HepG2 (cell line): ENCODE data around the gene ZNF627. TPM values are rescaled to one million over a fixed set of nuclear protein-coding genes. Genes with fewer than 3 reads are reported as not detected.

Experiments used
- ATAC-seq: fragments of 200-7000 bp; cut with Tn5 transposase; 3 replicates; pipeline ENCODE4 v1.9.1; 2020; ENCODE audit warnings: mild to moderate bottlenecking, moderate library complexity
- BruUV-seq: library from RNA; stranded (reverse); fragments of 400-500 nt; replicated peaks from 2 replicates; lab custom pipeline; 2021; lab: Mats Ljungman, UMichigan
- CTCF ChIA-PET: fragments of 300-600 bp; formaldehyde crosslinking; extraction: SDS; loops from one replicate; lab custom pipeline; 2021; ENCODE audit warnings: low total read pairs, inconsistent platforms, low intra/inter-chr PET ratio; lab: Yijun Ruan, JAX
- POLR2A ChIA-PET: fragments of 350-600 bp; sonication (Branson Sonifier 250); formaldehyde crosslinking; loops from one replicate; lab custom pipeline; 2020; ENCODE audit warnings: antibody characterized with exemption, inconsistent platforms; lab: Yijun Ruan, JAX
- DNase-seq: peaks from one replicate; pipeline ENCODE4 v3.0.0-alpha.2; 2015; ENCODE audit warnings: low spot score
- FAIRE-seq: peaks from 3 replicates; lab custom pipeline; 2011; peaks lifted over from hg19 to GRCh38; lab: Jason Lieb, UNC
- H2AFZ ChIP-seq: one replicate; pipeline ENCODE4 v1.6.1; 2011; ENCODE audit warnings: low read length, inconsistent platforms
- H3K27ac ChIP-seq: fragments of 300-600 bp; 3 replicates; pipeline ENCODE4 v1.8.0; 2011; ENCODE audit warnings: mixed run types, mild to moderate bottlenecking, mixed read lengths, low read length, inconsistent platforms; ENCODE audit not compliant: insufficient read depth; ENCODE audit errors: extremely low read length
- H3K27me3 ChIP-seq, 2 experiments: fragments of 200-600 bp in 1 of 2; 2 replicates in 1 of 2; 3 replicates in 1 of 2; pipeline versions ENCODE4 v1.6.0 to v1.8.0; 2011; ENCODE audit warnings: low read length in 2 of 2, mild to moderate bottlenecking in 2 of 2, moderate library complexity in 2 of 2, inconsistent platforms in 1 of 2; ENCODE audit not compliant: insufficient read depth in 2 of 2, control insufficient read depth in 1 of 2
- H3K36me3 ChIP-seq, 2 experiments: fragments of 200-600 bp in 1 of 2; replicated peaks in 1 of 2; 2 replicates in 1 of 2; 3 replicates in 1 of 2; pipeline versions ENCODE4 v1.5.1 to v1.8.0; 2011; ENCODE audit warnings: low read length in 2 of 2, inconsistent platforms in 1 of 2; ENCODE audit not compliant: insufficient read depth in 2 of 2, control insufficient read depth in 1 of 2
- H3K4me1 ChIP-seq: 2 replicates; pipeline ENCODE4 v1.5.1; 2012; ENCODE audit warnings: low read length, inconsistent platforms; ENCODE audit not compliant: insufficient read depth
- H3K4me2 ChIP-seq: 2 replicates; pipeline ENCODE4 v1.6.0; 2011; ENCODE audit warnings: low read depth, low read length, inconsistent platforms
- H3K4me3 ChIP-seq, 3 experiments: fragments of 200-600 bp in 1 of 3; sonication (generic), shearing (Covaris generic) in 1 of 3; replicated peaks in 1 of 3; 2 replicates each; pipeline ENCODE4 v1.5.1; 2011 to 2016; ENCODE audit warnings: low read length in 3 of 3, inconsistent platforms in 2 of 3, low read depth in 2 of 3, mild to moderate bottlenecking in 2 of 3, control low read depth in 1 of 3, mixed read lengths in 1 of 3; ENCODE audit not compliant: insufficient read depth in 1 of 3
- H3K79me2 ChIP-seq: one replicate; pipeline ENCODE4 v1.6.1; 2011; ENCODE audit warnings: low read length, inconsistent platforms; ENCODE audit not compliant: insufficient read depth
- H3K9ac ChIP-seq: 2 replicates; pipeline ENCODE4 v1.6.0; 2011; ENCODE audit warnings: mild to moderate bottlenecking, low read depth, low read length, inconsistent platforms; ENCODE audit not compliant: insufficient read depth
- H3K9me3 ChIP-seq: 2 replicates; pipeline ENCODE4 v1.5.1; 2012; ENCODE audit warnings: mild to moderate bottlenecking, low read length
- H4K20me1 ChIP-seq: 2 replicates; pipeline ENCODE4 v1.6.0; 2011; ENCODE audit warnings: inconsistent platforms, mild to moderate bottlenecking, low read length, moderate library complexity; ENCODE audit not compliant: insufficient read depth
- ARID4A ChIP-seq: sonication (generic); formaldehyde crosslinking; IDR thresholded peaks from 2 replicates; pipeline ENCODE4 v1.5.0; 2020; ENCODE audit warnings: mild to moderate bottlenecking, missing genetic modification reagents, borderline replicate concordance
- NPAS2 ChIP-seq: sonication (generic); formaldehyde crosslinking; IDR thresholded peaks from 2 replicates; pipeline ENCODE4 v1.8.0; 2022; ENCODE audit warnings: mild to moderate bottlenecking, missing genetic modification reagents, borderline replicate concordance
- ZBTB26 ChIP-seq: IDR thresholded peaks from 2 replicates; pipeline ENCODE4 v1.6.1; 2016; ENCODE audit warnings: missing compliant biosample characterization, missing genetic modification reagents, borderline replicate concordance
- ZFP91 ChIP-seq: sonication (generic); formaldehyde crosslinking; IDR thresholded peaks from 2 replicates; pipeline ENCODE4 v1.9.0; 2022; ENCODE audit warnings: missing genetic modification reagents, mild to moderate bottlenecking, borderline replicate concordance
- ZMYM2 ChIP-seq: sonication (generic); formaldehyde crosslinking; IDR thresholded peaks from 2 replicates; pipeline ENCODE4 v1.8.0; 2022; ENCODE audit warnings: mild to moderate bottlenecking, missing genetic modification reagents
- ZNF264 ChIP-seq: sonication (generic); formaldehyde crosslinking; IDR thresholded peaks from 2 replicates; pipeline ENCODE4 v1.4.0; 2020; ENCODE audit warnings: missing genetic modification reagents
- ZNF614 ChIP-seq: IDR thresholded peaks from 2 replicates; pipeline ENCODE4 v1.6.1; 2018; ENCODE audit warnings: missing biosample characterization, missing genetic modification reagents, inconsistent platforms, borderline replicate concordance
- ZSCAN12 ChIP-seq: sonication (generic); formaldehyde crosslinking; IDR thresholded peaks from 2 replicates; pipeline ENCODE4 v1.9.0; 2021; ENCODE audit warnings: mild to moderate bottlenecking, missing genetic modification reagents
- WGBS: methylation state at CpG from one replicate; pipeline ENCODE4 v1.1.6; 2017; ENCODE audit warnings: low lambda C conversion rate; 5-methylcytosine and 5-hydroxymethylcytosine counted together
- in situ Hi-C: cut with HindIII; loops from 2 replicates; pipeline ENCODE4 v1.10.0; 2017; ENCODE audit warnings: low pct_unique_long_range_greater_than_20kb; ENCODE audit not compliant: extremely low pct_ligation_motif_present
- intact Hi-C: fragments of 100-400 bp; cut with micrococcal nuclease; formaldehyde crosslinking; loops from one replicate; pipeline ENCODE4 v1.10.0; 2022; ENCODE audit not compliant: unreplicated experiment
- polyA plus RNA-seq, 8 experiments: library from polyadenylated mRNA; depleted of rRNA in 3 of 8; stranded (reverse) in 7 of 8; unstranded in 1 of 8; fragments of >200 nt; fragmentation: Illumina TruSeq in 4 of 8; extraction: Trizol in 4 of 8; gene quantifications; 2 replicates each; pipeline versions ENCODE4 v1.2.1 to v1.2.3, GENCODE V29; 2011 to 2016; ENCODE audit warnings: low read depth in 4 of 8, missing spikeins in 1 of 8, mixed read lengths in 1 of 8; ENCODE audit not compliant: insufficient read depth in 1 of 8
- total RNA-seq, 5 experiments: library from RNA; depleted of rRNA; stranded (reverse); fragments of >200 nt; fragmentation: Illumina TruSeq; extraction: Trizol; gene quantifications; 2 replicates each; pipeline ENCODE4 v1.2.3, GENCODE V29; 2016; ENCODE audit warnings: low read depth in 1 of 5

ZNF627 gene
- total and polyA plus RNA-seq, 2 of the 13 experiments (the other 11 are each of a cell fraction or from before 2014, with no cell fraction given), result 4.2 to 12.7 TPM

- peak overlapping the region; percentile 87 for H2AFZ ChIP-seq
- intact Hi-C loops (loop anchor here (1.0 to 5.0 kb wide), 3 partner anchors 28 to 91 kb away; no protein-coding TSS in a partner anchor), in situ Hi-C loops (no loop called here)
- ATAC-seq (peak; percentile 76), DNase-seq (no peak), FAIRE-seq (no peak)
- CTCF ChIA-PET, result interaction anchor here (0.8 to 1.6 kb wide), 5 partner anchors 28 to 300 kb away, joined by 3 to 13 read pairs (median 3); no protein-coding TSS in a partner anchor
- H3K27me3 ChIP-seq, result no peaks in the 10 kb centered on the region
- H3K4me3 ChIP-seq, result peak overlapping the region; percentile 37 to 66 (median 41); a peak in 5 of 6 replicates
- H3K27ac ChIP-seq, result no peak overlapping the region
- POLR2A ChIA-PET, result no interaction called here
- peak overlapping the region; percentile 49 for H3K9ac ChIP-seq
- no peaks in the 10 kb centered on the region for H4K20me1 ChIP-seq
- peak overlapping the region; percentile 99 for H3K4me2 ChIP-seq
- H3K9me3 ChIP-seq, result no peaks in the 10 kb centered on the region
- 43% methylated on average over 7 of the region's 13 CpGs for WGBS
- BruUV-seq, result no TSS peak
- H3K4me1 ChIP-seq, result 0 out of 2 replicates have a peak, but pooled peaks cover 10% of the 10 kb centered on the region
- H3K79me2 ChIP-seq, result no peaks in the 10 kb centered on the region
- H3K36me3 ChIP-seq, result no peaks in the 10 kb centered on the region
- 0 out of 2 replicates have a peak, but pooled peaks have one; percentile 15 for TF ChIP-seq ZBTB26 (CRISPR knock-in tag)
- TF ChIP-seq ARID4A (CRISPR knock-in tag), result 0 out of 2 replicates have a peak, but pooled peaks have one; percentile 20
- no peak for TF ChIP-seq ZNF614 (CRISPR knock-in tag)
- TF ChIP-seq ZFP91 (CRISPR knock-in tag), result peak; percentile 42; the same call in 1 of the 2 replicates
- TF ChIP-seq ZNF264 (CRISPR knock-in tag), result no peak
- no peak for TF ChIP-seq ZSCAN12 (CRISPR knock-in tag)
- no peak for TF ChIP-seq NPAS2 (CRISPR knock-in tag)
- TF ChIP-seq ZMYM2 (CRISPR knock-in tag), result 0 out of 2 replicates have a peak, but pooled peaks have one; percentile 29
These were observed 9.2 kb upstream of the ZNF627 start for GRCh38 chr19:11587975-11588631.
